OCI-M1 (cell line): ENCODE results near the gene TAGAP.
A peak's percentile ranks its signal among the peaks of the same experiment; 100 is the strongest.

ENCODE experiments used
- DNase-seq: peaks from one replicate; lab custom pipeline; 2025; lab: John Stamatoyannopoulos, UW

The TAGAP gene

DNA sequence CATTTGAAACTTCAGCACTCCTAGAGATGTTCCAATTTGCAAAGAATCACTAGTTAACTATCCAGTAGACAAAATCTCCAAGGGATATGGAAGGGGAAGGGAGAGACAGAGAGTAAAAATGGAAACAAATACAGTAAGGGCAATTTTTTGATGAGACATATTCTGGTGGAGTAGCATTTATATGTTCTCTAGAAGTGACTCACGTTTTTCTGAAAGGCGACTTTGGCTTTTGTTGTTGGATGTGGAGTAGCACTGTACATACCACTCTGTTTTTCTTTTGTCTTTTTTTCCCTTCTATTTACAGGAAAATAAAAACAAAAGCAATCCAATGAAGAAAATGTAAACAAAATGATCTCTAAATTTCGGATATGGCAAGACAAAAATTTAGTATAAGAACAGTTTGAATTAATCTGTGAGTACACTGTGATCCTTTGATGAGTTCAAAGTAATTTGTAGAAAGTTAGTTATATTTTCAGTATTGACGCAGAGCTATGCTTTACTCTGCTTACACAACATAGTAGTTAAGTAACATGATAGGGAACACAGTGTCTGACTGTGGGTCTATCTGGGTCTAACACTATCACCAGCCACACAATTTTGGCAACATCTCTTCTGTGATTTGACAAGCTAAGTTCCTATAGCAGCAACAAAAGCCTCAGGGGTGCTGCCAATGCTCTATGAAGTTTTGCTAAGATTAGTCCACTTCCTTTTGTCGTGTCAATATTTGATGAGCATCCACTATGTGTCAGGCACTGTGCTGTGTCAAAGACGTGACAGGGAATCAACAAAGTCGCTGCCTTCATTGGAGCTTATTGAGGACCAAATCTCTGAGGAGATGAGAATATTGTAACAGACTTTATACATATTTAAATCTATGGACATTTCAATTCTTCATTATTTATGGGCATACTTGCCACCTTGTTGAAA, 27.3 kb upstream of the TAGAP start:
- DNase-seq, result no peak

DNA sequence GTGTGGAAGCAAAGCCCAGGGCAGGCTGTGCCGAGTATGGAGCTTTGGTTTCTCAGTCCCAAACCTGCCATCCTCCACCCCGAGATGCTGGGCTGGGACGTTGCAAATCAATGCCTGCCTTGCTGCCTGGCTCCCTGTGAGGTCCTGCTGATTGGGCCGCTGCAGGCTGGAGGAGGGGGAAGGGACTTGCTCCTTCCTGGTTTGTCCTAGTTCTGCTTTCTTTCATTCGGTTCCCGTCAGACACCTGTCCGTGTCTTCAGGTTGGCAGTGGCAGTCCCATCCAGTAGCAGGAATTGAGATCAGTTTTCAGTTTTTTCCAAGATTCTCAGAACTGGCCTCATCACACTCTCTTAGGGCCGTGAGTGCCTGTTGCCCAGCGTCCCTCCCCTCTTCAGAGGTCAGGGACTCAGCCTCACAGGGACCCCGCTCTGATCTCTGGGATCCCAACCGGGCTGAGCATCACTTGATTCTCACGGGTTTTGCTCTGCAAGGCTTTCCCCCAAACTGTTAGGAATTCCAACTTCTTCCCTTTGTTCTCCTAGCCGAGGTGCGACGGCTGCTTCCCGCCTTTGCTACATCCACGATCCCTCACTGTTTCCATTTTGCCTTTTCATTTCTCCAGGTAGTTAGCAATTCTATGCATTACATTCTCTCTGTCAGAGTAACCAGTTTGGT, 24.2 kb upstream of the TAGAP start:
- no peak for DNase-seq

DNA sequence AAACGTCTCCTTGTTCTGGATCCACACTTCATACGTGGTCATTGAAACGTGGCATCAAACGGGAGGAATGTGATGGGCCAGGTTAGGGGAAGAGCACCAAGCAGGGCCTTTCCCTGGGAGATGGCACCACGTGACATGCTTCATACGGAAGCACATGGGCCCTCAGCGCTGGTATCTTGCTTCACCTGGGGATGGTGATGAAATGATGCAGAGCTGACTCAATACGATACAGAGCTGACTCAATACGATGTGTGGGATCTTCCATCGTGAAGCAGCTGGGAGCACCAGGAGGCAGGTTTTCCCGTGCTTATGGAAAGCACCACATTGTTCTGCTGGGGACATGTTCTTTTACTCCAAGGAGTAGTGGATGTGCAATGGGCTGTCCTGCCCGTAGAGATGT, 22.5 kb upstream of the TAGAP start:
- DNase-seq, result no peak

DNA sequence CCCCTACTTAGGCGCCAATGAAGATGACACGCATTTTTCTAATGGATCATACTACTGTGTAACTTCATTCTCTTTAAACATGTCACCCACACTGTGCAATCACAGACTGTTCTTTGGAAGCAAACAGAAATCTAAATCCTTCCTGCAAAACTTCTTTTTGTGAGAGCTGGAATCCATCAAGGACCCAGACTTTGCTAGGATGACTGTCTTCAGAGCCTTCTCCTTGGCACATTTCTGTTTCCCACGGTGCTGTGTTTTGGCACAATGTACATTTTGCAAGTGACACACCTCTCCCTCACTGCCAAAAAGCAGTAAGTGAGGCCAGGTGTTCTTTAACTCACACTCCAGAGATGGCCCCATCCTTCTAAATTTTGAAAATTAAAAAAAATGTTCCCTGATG, 21.7 kb upstream of the TAGAP start:
- no peak for DNase-seq

DNA sequence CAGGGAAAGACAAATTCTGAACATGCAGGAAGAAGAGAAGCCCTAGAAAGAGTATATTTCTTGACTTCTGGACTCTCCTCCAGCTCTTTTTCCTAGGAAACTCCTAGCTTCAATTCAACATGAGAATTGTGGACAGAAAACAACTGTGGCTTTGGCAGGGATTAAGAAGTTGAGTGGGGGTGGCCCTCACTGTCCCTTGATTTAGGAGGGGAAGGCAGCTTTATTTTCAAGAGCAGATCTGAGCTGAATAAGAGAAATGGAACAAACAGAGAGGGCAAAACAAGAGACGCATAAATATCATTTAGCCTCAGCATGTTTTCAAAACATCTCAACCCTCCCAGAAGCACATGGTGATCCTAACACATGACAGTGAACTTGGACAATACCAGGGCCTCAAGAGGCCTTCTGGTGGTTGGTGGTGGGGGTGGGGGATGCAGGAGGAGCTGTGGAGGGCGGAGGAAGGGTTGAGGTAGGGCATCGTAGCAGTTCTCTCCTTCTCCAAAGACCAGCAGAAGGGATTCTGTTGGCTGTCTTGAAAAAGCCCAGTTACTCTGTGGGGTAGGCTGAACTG, 21.1 kb upstream of the TAGAP start:
- DNase-seq, result no peak

DNA sequence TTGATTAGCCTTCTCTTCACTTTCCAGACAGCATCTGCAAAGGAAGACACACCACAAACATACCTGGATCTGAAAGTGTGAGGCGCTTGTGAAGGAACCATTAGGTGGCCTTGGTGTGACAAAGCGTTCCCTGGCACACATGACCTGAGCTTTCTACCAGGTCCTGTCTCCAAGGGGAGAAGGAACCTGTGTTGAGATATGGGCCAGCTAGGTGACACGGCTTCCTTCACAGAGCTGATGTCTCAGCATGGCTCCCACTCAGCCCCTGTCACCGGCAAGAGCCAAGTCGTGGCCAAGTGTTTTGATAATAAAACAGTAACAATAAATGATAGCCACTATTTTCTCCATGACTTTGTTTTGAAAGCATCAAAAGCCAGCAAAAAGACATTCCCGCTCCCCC, 20.3 kb upstream of the TAGAP start:
- no peak for DNase-seq

DNA sequence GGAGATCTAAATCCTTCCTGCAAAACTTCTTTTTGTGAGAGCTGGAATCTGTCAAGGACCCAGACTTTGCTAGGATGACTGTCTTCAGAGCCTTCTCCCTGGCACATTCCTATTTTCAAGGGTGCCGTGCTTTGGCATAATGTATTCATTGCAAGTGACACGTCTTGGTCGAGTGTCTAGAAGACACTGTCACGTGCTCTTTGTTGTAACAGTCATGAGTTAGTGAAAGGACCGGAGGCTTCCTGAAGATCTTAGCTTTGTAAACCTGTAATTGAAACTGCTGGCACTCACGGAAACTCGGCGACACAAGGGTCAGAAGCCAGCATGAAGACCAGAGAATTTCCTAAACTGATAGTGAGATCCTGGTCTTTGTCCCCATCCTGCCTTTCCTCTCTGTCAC, 19.7 kb upstream of the TAGAP start:
- DNase-seq, result no peak

DNA sequence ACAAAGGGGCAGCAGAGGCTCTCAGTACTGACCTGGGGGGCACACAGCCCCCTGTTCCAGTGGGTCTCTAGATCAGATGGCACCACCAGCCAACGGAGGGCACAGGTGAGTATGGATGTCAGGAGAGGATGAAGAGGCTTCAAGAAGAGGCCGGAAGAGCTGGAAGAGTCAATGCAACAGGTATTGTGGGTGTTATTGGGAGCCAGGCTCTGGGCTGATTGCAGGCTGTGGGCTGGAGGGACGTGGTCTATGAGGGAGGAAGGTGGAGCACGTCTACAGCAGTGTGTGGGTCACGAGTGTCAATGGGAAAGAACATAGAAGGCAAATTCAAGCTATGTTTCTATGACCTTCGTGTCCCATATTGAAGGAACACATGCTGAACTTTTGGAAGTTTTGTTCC, 18.8 kb upstream of the TAGAP start:
- no peak for DNase-seq

DNA sequence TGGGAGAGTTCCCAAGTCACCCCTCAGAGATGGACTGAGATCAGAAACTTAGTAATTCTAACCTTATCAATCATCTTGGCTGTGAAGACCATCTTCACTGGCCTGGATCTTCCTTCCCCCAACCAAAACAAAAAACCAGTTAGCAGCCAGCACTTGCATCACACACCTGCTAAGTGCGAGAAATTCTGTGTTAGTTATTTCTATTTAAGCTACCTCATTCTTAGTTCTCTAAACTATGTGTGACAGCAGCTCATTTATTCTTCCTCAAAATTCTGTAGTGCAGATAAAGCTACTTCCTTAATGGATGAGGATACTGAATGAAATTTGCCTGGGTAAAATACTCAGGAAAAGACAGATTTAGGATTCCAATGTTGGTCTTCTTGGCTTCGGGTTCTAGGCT, 18.2 kb upstream of the TAGAP start:
- DNase-seq, result peak; percentile 30

DNA sequence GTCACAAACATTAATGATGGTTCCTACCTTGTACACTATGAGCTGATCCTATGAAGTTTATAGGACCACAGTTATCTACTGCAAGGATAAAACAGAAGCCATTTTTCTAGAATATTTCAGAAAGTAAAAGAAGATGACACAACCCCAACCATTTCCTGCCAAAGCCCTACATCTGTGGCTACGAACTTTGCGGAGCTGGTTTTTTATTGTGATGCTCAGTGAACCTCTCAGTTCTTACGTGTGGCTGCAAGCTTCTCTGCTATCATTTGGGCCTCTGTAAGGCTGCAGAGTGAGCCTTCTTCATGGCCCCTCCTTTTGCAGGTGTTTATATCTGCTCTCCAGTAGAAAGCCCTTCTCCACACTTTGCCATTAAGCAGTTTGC, 17.8 kb upstream of the TAGAP start:
- no peak for DNase-seq

DNA sequence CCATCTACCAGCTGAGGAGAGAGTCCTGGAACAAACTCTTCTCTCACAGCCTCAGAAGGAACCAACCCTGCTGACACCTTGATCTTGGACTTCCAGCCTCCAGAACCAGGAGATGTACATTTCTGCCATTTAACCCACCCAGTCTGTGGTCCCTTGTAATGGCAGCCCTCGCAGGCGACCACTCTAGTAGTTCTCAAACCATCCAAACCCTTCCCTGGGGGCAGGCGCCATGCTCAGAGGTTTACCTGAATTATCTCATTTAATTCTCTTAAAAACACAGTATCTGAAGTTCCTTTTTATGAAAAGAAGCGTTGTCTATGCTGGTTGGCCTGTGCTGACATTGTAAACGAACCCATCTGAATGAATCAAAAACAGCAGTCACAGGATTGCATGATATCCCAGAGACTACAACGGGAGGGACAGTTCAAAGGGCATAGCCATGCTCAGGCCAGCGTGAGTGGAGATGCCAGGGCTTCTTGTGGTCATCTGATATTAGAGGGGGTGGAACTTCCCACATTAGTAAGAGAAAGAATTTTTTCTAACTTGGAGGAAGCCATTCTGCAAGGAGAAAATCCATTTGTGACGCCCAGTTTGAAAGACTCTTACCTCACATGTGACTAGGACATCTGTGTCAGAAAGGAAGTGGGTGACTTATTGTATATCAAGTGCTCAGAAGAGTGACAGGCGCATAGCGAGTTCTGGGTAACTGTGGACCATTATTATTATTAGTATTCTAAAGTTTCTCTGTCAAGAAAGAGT, 17.2 kb upstream of the TAGAP start:
- DNase-seq, result no peak

DNA sequence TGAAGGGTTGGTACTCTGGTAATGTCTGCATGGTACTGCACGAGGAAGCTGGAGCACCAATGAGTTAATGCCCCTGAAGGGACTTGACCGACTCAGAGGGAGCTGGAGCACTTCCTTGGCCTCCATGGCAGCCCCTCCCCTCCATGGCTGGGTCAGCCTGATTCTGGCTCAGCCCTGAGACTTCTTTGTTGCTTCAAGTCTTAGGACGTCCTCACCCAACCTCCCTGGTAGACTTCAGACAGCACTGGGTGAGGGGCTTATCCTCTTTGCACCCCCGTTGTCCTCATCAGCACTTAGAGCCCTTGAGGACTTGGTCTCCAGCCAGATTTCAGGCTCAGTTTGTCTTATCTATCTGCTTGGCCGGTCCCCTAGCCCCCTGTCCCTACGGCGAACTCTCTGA, 16.4 kb upstream of the TAGAP start:
- DNase-seq, result no peak

DNA sequence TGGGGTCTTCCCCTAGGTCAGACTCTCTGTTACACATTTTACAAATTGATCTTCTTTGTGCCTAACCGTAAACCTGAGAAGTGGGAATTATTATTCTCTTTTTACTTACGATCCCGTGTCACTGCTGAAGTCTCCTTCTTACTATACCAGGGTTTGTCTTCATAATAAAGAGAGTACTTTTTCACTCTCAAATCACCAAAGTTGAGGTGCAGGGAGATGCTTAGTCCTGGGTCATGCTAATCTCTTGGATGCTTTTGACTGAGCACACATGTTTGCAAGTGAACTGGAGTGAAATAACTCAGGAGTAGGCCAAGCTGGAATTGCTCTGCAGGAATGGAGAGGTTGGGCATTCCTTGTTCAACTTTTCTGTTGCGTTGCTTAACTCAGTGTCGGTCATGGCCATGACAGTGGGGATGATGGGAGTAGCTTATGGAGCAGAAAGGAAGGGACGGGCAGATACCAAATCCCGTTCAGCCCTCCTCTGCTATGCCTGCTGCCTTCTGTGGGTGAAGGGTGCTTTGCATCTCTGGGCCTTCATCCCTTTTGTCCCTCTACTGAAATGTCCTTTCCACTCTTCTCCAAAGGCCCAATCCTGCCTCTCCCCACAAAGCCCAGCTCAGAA, 15.2 kb upstream of the TAGAP start:
- no peak for DNase-seq

DNA sequence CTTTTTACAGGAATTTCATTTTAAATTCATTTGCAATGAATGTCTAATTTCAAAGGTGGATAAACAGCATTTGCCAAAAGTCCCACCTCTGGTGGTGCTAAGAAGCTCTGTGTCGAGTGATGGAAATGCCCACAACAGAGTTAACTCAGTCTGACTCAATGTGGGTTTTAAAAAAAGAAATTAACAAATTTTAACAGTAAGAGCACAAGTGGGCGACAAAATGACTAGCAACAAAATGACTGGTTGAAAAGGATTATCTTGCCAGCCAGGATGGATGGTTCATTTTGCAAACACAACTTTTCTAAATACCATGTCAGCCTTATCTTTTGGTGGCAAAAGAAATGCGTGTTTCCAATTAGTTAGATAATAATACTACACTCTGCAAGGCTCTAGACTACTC, 14.3 kb upstream of the TAGAP start:
- peak; percentile 60 for DNase-seq

DNA sequence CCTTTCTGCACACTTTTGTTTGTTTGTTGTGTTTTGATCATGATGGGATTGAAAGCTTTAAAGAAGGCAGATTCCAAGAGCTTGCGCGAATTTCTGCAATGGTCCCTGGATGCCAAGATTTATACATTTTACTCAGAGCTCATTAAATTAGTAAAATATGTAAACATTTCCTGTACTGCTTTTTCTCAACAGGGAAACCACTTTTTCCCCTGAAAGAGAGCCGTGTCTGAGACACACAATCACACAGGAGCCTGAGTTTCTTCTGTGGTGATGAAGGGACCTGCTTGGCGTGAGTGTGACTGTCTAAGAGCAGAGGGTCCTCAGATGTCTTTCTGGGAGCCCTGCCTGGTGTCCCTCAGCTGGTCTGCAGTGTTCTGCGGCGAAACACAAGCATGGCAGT, 12.1 kb upstream of the TAGAP start:
- DNase-seq, result no peak

DNA sequence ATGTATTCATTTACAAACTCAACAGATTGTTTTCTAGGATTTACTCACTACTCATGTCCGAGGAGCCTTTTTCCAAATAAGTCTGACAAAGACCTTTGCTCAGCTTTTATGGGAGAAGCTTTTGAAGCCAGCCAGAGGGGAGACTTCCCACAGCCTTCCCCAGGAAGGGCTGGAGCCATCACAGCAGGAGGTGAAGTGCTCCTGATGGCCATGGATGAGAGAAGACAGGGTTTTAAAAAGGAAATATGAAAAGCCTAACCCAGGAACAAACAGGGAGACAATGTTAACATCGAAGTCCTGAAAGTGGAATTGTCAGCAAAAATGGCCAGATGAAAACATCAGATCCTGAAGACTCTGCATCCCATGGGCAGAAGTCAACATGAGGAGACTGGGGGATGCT, 11.6 kb upstream of the TAGAP start:
- DNase-seq, result no peak

DNA sequence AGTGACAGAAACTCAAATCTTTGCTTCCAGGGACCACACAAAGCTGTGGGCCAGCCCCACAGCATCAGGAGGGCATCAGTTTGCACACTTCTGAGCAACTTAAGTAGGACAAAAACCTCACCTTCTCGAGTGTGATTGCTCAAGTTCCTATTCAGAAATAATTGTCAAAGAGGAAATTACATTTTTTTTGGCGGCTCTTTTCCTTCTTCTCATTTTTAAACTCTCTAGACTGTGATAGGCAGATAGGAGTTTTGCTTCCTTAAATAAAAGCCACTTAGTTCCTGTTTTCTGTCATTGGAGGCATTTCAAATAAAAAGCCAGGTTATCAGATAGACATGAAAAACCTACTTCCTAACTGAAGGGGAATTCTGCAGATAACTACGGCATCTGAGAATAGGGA, 11.2 kb upstream of the TAGAP start:
- peak; percentile 94 for DNase-seq

DNA sequence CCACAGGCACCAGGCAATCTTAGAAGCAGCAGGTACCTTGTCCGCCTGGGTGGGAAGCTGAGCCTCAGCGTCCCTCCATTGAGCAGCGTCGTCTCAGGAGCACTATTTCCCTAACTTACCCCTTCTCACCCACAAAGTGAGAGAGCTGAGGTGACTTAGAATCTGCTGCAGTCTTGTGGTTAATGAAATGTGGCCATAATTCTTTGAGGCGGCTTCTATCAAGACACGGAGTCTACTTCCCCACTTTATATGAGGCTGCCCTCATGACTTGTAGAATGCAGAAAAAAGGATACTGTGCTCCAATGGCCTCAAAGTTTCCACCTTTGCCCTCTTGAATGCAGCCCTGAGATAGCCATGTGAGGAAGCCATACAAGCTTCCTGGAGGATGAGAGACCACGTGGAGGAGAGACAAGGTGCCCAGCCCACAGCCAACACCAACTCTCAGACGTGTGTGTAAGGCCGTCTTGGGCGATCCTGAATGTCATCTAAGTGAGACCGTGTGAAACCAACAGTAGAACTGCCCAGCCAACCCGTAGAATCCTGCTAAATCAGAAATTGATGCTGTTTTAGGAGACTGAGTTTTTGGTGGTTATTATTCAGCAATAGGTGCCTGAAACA, 9.1 kb upstream of the TAGAP start:
- no peak for DNase-seq

DNA sequence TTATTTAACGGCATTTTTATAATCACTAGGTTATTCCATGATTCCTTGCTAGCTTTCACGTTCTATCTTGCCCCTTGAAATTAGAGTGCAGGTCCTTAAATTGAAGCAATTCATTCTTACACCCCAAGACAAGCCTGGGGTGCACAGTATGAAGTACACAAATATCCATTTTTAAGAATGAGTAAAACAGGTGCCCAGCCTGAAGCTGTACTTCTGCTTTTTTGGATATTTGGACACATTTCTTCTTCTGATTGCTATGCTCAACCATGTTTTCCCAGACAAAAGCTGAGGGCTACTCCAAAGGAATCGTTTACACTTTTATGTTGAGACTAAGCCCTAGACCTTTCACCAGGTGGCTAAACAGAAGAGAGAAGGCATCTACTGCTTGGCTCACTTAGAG, 7.9 kb upstream of the TAGAP start:
- DNase-seq, result peak; percentile 27

DNA sequence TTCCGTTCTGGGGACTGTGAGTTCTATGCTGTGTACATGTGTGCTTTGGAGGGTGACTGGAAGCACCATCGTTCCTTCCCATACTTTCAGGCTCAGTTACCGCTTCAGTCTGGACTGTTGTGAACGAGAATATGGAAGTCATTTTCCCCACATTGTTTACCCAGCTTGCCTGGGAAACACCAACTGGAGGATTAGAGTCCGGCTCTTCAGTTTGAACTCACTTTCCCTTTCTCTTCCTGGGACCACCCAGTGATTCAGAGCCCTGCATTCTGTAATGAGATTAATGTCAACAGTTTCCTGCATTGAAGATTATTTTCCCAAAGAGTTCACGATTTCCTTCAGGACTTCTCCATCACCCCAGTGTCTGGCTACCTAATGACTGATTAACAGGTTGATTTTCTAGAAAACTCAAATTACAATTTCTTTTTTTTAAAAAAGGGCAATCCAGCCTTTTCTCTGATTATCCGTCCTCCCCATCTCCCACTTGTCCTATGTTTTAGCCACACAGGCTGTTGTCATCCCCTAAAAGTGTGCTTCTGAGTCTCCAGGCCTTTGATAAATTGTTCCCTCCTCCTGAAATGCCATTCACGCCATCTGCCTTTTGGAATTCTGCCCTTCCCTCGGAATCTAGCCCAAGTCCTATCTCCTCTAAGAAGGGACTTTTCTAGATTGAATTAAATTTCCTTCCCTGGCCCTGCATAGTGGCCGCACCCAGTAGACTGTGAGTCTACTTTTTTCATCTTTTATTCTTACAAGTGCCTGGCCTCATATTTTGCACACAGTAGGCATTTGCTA, 3.3 kb upstream of the TAGAP start:
- no peak for DNase-seq

DNA sequence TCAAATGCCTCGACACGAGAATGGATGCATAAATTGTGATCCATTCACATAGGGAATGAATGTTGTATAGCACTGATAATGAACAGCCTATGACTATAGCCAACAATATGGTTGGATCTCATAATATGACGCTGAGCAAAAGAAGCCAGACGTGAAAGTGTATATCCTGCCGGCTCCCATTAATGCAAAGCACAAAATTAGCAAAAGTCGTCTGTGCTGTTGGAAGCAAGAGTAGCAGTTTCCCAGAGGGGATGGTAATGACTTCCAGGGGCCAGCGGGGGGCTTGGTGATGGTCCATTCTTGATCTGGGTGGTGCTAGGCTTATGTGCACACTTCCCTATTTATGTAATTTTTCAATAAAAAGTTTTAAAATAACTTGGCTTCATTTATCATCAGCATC, 1.0 kb upstream of the TAGAP start:
- peak; percentile 42 for DNase-seq
